Prostate gland (tissue), 2 donors: ENCODE measurements around the gene CTBP1. TPM values are rescaled to one million over a fixed set of nuclear protein-coding genes. Genes with fewer than 3 reads are reported as not detected.

Source experiments
- DNase-seq: peaks from one replicate; pipeline ENCODE4 v3.0.0-alpha.2; 2019; ENCODE audit warnings: low spot score
- H3K27ac ChIP-seq, 2 donors: fragments of 200-600 bp; sonication (generic); 2 replicates each; pipeline ENCODE4 v1.5.1; 2017 to 2019
- H3K27me3 ChIP-seq: fragments of 200-600 bp; sonication (generic); replicated peaks from 2 replicates; pipeline ENCODE4 v1.5.1; 2019; ENCODE audit not compliant: insufficient read depth
- H3K36me3 ChIP-seq, 2 donors: fragments of 200-600 bp; sonication (generic); 1 replicate in 1 of 2; 2 replicates in 1 of 2; pipeline versions ENCODE4 v1.5.1 to v1.8.1; 2017 to 2019
- H3K4me1 ChIP-seq: fragments of 200-600 bp; sonication (generic); replicated peaks from 2 replicates; pipeline ENCODE4 v1.5.1; 2019
- H3K4me3 ChIP-seq, 2 donors: fragments of 200-600 bp; sonication (generic); 2 replicates each; pipeline ENCODE4 v1.5.1; 2017 to 2019
- H3K9me3 ChIP-seq: fragments of 200-600 bp; sonication (generic); 2 replicates; pipeline ENCODE4 v1.5.1; 2017
- CTCF ChIP-seq, 4 experiments: fragments of 200-600 bp in 2 of 4; fragments of 450-650 bp in 2 of 4; sonication (generic) in 2 of 4; IDR thresholded peaks; 1 replicate in 3 of 4; 2 replicates in 1 of 4; pipeline ENCODE4 v1.5.1; 2016 to 2019; ENCODE audit warnings: antibody characterized with exemption in 4 of 4, mild to moderate bottlenecking in 2 of 4, moderate library complexity in 2 of 4
- POLR2A ChIP-seq: fragments of 450-650 bp; IDR thresholded peaks from one replicate; pipeline ENCODE4 v1.6.1; 2016; ENCODE audit warnings: antibody characterized with exemption, mild to moderate bottlenecking
- POLR2AphosphoS5 ChIP-seq: sonication (generic); formaldehyde crosslinking; IDR thresholded peaks from one replicate; pipeline ENCODE4 v1.6.1; 2017; ENCODE audit warnings: antibody characterized with exemption
- WGBS: methylation state at CpG from one replicate; pipeline ENCODE4 v1.1.5; 2018; 5-methylcytosine and 5-hydroxymethylcytosine counted together
- intact Hi-C: fragments of 100-400 bp; cut with DNase I; formaldehyde crosslinking; loops from one replicate; pipeline ENCODE4 v1.14.2; 2022
- total RNA-seq, 2 donors: library from RNA; depleted of rRNA; stranded (reverse); fragments of >200 nt; gene quantifications; one replicate each; pipeline ENCODE4 v1.1.0, GENCODE V29; 2016

CTBP1 gene
- total RNA-seq, 2 donors from 2014 or later: 173 to 264 TPM

DNA sequence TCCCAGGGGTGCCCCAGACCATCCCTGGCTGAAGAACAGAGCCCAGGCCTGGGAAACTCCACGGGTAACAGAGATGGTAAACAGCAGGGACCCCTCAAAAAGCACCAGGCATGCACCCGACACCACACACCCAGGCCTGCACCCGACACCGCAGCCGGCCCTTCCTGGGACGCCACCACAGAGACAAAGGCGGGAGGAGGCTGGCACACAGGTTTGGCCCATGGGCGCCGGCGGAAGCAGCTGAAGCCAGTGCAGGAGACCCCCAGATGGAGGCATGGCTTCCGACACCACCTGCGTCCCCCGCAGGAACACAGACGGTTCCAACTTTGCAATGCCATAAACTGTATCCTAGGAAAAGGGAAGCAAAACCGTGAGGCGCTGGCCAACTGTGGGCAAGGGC is 22.3 kb downstream of the CTBP1 start:
- no peak for DNase-seq
- WGBS: 87% methylated on average over 16 of the region's 16 CpGs
- no peak overlapping the region for H3K27ac ChIP-seq
- no peaks in the 10 kb centered on the region for H3K4me1 ChIP-seq
- peaks cover 15 to 48% of the 10 kb centered on the region in 2 donors for H3K36me3 ChIP-seq
- H3K9me3 ChIP-seq: no peaks in the 10 kb centered on the region
- intact Hi-C loops: no loop called here
- no peak overlapping the region for H3K4me3 ChIP-seq
- TF ChIP-seq CTCF (IDR thresholded peaks at IDR 0.05) (no peak), POLR2AphosphoS5 (no peak), POLR2A (no peak)
- H3K27me3 ChIP-seq: no peaks in the 10 kb centered on the region

GRCh38 chr4:1226144-1226481 is 22.8 kb downstream of the CTBP1 start:
- TF ChIP-seq POLR2AphosphoS5: no peak
- no peak for TF ChIP-seq POLR2A
- no peak for TF ChIP-seq CTCF (IDR thresholded peaks at IDR 0.05)
- intact Hi-C loops: no loop called here
- no peaks in the 10 kb centered on the region for H3K4me1 ChIP-seq
- peaks cover 15 to 48% of the 10 kb centered on the region in 2 donors for H3K36me3 ChIP-seq
- no peak for DNase-seq
- H3K9me3 ChIP-seq: no peaks in the 10 kb centered on the region
- 83% methylated on average over 15 of the region's 15 CpGs for WGBS
- H3K4me3 ChIP-seq: no peak overlapping the region
- no peak overlapping the region for H3K27ac ChIP-seq
- no peaks in the 10 kb centered on the region for H3K27me3 ChIP-seq

DNA sequence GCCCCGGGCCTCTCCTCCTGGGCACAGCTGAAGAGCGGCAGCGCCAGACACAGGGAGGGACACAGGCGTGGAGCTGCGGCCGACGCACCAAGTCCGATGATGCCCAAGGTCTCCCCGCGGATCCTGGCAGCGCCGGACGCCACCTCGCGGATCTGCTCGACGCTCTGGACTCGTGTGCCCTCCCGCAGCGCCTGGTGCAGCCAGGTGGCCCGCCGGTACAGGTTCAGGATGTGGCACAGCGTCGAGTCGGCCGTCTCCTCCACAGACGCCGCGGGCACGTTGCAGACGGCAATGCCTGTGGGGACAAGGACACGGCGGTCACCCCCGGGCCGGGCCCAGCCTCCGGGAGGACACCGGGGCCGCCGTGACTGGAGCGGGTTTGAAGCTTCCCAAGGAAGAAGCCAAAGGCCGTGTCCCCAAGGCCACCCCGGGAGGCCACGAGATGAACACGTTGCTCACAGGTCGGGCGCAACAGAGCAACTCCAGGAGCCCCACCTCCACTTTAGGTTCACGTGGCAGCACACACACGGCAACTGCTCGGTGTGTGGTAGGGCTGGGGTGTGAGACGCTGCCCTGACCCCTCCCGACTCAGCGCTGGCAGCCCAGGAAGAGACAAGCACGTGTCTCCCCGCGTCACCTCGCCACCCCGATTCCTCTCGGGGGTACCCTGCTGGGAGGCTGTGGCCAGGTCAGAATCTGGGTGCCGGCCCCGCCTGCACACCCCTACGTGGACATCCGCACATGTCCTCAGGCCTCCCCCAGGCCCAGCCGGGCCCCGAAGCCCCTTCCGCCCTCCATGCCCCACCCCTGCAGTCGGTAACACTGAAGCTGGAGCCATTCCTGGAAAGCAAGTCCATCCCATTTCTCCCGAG is 23.4 kb downstream of the CTBP1 start:
- Histone ChIP-seq H3K36me3 (peaks cover 12 to 48% of the 10 kb centered on the region in 2 donors), H3K4me1 (no peaks in the 10 kb centered on the region), H3K9me3 (no peaks in the 10 kb centered on the region), H3K27me3 (no peaks in the 10 kb centered on the region), H3K27ac (no peak overlapping the region), H3K4me3 (no peak overlapping the region)
- TF ChIP-seq POLR2A (no peak), POLR2AphosphoS5 (no peak), CTCF (IDR thresholded peaks at IDR 0.05) (no peak)
- DNase-seq: no peak
- WGBS: 91% methylated on average over 64 of the region's 67 CpGs
- intact Hi-C loops: no loop called here

GRCh38 chr4:1223841-1224809 is 24.8 kb downstream of the CTBP1 start:
- 88% methylated on average over 36 of the region's 40 CpGs for WGBS
- Histone ChIP-seq H3K9me3 (no peaks in the 10 kb centered on the region), H3K27ac (no peak overlapping the region), H3K36me3 (peaks cover 12 to 41% of the 10 kb centered on the region in 2 donors), H3K4me3 (no peak overlapping the region), H3K4me1 (no peaks in the 10 kb centered on the region), H3K27me3 (no peaks in the 10 kb centered on the region)
- TF ChIP-seq POLR2AphosphoS5 (no peak), POLR2A (no peak), CTCF (IDR thresholded peaks at IDR 0.05) (no peak)
- DNase-seq: no peak
- intact Hi-C loops: no loop called here
